ENCODE data around the gene WDR83. TPM values are rescaled to one million over a fixed set of nuclear protein-coding genes. Genes with fewer than 3 reads are reported as not detected.
"Not testable (repeated sequence)": the region's sequence is repeated elsewhere in the genome, so short reads cannot be mapped to it uniquely, and the experiment has no call there.

Gene WDR83
- total RNA-seq: 7.2 TPM
- long read RNA-seq, transcript WDR83-201 (11 exons, 1,457 nt): major isoform, 25 of 44 reads
- long read RNA-seq, partial matches to known transcripts: 12 of 44 reads
- long read RNA-seq, other reads (novel, unspliced or antisense): 7 of 44 reads

- DNase-seq (ENCODE audit: low spot score): peak; percentile 93
Measured at GRCh38 chr19:12666265-12667048, at the start of gene WDR83, which contains the start of gene MAN2B1. Gene WDR83 (plus strand): TSS chr19:12666807. CDS start chr19:12669791, 2,984 bp downstream. Gene MAN2B1 (minus strand): TSS chr19:12666742. CDS start chr19:12666701, 41 bp downstream.

GRCh38 chr19:12617646-12618045 lies 49.0 kb upstream of the WDR83 start:
- peak; percentile 3 for DNase-seq (ENCODE audit: low spot score)

GRCh38 chr19:12621253-12622024 lies 45.2 kb upstream of the WDR83 start:
- DNase-seq (ENCODE audit: low spot score): peak; percentile 12

GRCh38 chr19:12623361-12624031 lies 43.1 kb upstream of the WDR83 start:
- DNase-seq (ENCODE audit: low spot score): peak; percentile 0

- no peak for DNase-seq (ENCODE audit: low spot score)
Measured at GRCh38 chr19:12626958-12627357, 39.6 kb upstream of the WDR83 start.

GRCh38 chr19:12628040-12629022 lies 38.3 kb upstream of the WDR83 start:
- DNase-seq (ENCODE audit: low spot score): no peak

- DNase-seq (ENCODE audit: low spot score): no peak
Measured at GRCh38 chr19:12629215-12629614, 37.4 kb upstream of the WDR83 start.

GRCh38 chr19:12636631-12637030 lies 30.0 kb upstream of the WDR83 start:
- no peak for DNase-seq (ENCODE audit: low spot score)

GRCh38 chr19:12638611-12639182 lies 27.9 kb upstream of the WDR83 start:
- DNase-seq (ENCODE audit: low spot score): no peak

GRCh38 chr19:12639901-12640613 lies 26.6 kb upstream of the WDR83 start:
- peak; percentile 92 for DNase-seq (ENCODE audit: low spot score)

GRCh38 chr19:12641456-12641855 lies 25.2 kb upstream of the WDR83 start:
- no peak for DNase-seq (ENCODE audit: low spot score)

- DNase-seq (ENCODE audit: low spot score): no peak
Measured at GRCh38 chr19:12642506-12642905, 24.1 kb upstream of the WDR83 start.

GRCh38 chr19:12643716-12644115 lies 22.9 kb upstream of the WDR83 start:
- not testable (repeated sequence) for DNase-seq (ENCODE audit: low spot score)

- no peak for DNase-seq (ENCODE audit: low spot score)
Measured at GRCh38 chr19:12646551-12646950, 20.1 kb upstream of the WDR83 start.

GRCh38 chr19:12647047-12647446 lies 19.6 kb upstream of the WDR83 start:
- no peak for DNase-seq (ENCODE audit: low spot score)

- DNase-seq (ENCODE audit: low spot score): no peak
Measured at GRCh38 chr19:12647490-12648071, 19.0 kb upstream of the WDR83 start.

GRCh38 chr19:12648088-12648487 lies 18.5 kb upstream of the WDR83 start:
- no peak for DNase-seq (ENCODE audit: low spot score)

- no peak for DNase-seq (ENCODE audit: low spot score)
Measured at GRCh38 chr19:12649941-12650340, 16.7 kb upstream of the WDR83 start.

- DNase-seq (ENCODE audit: low spot score): no peak
Measured at GRCh38 chr19:12652219-12652618, 14.4 kb upstream of the WDR83 start.

All from mesenteric fat pad (tissue), 1 donor.